Activated naive CD8-positive, alpha-beta T cell treated with anti-CD3 and anti-CD28 coated beads, Interleukin-2, amount 50 U/mL, for 16 hours (primary cell): ENCODE results near the gene KRAS.

Experiments used
- DNase-seq: peaks from one replicate; pipeline ENCODE4 v3.0.0-alpha.2; 2020; ENCODE audit warnings: low read depth, low spot score

Gene KRAS

DNA sequence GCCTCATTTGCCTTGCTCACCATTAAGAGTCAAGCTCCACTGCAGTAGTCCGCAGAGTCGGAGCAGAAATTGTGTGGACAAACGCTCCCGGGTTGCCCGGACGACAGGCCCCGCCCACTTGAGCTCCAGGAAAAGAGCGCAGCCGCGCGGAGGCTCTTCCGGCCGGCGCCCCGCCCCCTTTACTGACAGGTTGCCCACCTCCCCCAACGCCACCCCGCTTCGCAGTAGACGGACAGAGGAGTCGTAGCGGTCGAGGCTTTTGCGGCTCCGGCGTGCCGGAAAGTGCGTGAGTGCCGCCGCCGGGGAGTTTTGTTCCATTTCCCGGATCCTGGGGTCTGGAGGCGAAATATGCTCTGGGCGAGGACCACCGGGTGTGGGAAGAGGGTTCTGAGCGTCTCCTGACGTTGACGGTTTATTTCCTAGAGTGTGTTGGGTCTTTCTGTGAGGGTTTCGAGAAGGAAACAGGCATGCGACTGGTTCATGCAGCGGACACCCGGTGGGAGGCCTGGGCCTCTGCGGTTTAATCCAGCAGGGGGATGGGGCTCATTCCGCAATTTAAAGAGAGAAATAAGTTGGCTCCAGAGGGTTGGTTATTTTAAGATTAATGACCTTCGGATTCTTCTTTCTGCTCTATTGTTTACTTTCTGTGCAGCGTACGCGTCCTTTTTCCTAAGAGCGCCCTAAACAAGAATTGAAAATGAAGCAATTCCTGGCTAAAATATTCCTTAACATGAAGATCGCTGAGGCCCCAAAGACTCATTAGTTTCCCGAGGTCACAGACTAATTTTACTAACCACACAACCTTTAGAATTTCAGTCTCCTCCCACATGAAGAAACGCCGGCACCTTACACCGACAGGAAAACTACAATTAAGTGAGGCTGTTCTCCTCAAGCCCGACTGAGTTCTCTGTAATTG, 55.4 kb downstream of the KRAS start, which contains the start of the genes DNAI7 and ETFRF1:
DNAI7 (minus strand) TSS at position 105 of the 916 bp plus-strand sequence; CDS start at position 23, 82 bp downstream.
ETFRF1 (plus strand) TSS at position 182 of the 916 bp plus-strand sequence. CDS start 8,720 bp downstream, outside the sequence.
- DNase-seq: peak; percentile 90

DNA sequence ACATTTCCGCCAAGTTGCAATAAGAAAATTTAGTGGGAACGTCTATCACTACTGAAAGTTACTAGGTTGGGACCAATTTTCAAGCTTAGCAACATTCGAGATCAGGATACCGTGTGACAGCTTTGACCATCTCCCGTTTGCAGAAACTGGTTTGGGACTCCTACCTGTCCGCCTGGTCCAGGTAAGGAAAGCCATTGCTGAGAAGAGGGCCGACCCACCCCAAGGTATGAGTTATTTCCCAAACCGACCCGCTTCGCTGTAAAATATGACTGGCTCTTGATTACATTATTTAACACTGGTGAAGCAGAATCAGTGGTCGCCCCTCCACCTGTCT, 56.0 kb downstream of the KRAS start:
- no peak for DNase-seq

DNA sequence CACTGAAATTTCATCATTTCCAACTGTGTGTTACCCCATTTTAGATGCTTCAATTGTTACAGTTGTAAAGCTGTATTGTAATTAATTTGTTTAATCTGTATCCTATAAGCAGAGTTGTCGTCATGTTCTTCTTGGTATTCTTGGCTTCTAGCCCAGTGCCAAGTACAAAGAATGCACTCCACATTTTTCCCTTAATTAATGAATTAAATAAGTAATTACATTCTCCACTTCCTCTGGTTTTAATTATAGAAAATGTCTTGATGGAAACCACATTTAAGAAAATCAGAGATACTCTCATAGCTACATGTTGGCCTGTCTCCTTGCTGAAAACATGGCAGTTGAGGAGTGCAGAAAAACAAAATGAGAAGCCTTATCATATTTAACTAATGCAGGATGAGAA, 56.5 kb downstream of the KRAS start:
- DNase-seq: no peak

DNA sequence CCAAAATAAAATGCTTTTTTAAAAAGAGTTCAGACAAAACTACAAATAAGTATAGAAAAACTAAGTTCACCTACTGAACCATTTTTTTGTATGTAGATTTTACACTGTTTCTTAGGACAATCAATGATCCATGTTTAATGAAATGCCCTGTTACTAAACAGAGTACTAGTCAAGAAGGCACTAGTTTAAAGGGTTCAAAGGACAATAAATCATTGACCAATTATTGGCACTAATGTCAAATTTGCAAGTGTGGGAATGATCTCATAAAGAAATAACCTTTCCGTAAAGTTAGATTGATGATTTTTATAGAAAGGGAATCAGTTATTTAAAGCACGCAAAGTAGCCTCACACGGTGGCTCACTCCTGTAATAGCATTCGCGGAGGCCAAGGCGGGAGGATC, 59.9 kb downstream of the KRAS start:
- no peak for DNase-seq

DNA sequence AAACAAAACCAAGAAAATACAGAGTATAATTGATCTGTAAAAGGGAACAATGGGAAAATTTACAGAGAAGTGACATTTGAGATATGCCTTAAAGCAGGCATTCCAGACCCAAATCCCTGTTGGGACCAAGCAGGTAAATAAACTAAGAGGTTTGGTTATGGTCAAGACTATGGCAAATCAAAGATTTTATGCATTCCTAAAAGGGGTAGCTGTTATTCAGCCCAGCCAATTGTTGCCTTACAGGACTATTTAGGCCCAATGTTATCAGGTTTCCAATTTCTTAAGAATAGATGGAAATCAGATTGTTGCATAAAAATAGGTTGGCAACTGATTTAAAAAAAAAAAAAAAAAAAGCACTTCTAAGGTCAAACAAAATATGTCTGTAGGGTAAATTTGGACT, 61.1 kb downstream of the KRAS start:
- DNase-seq: no peak

DNA sequence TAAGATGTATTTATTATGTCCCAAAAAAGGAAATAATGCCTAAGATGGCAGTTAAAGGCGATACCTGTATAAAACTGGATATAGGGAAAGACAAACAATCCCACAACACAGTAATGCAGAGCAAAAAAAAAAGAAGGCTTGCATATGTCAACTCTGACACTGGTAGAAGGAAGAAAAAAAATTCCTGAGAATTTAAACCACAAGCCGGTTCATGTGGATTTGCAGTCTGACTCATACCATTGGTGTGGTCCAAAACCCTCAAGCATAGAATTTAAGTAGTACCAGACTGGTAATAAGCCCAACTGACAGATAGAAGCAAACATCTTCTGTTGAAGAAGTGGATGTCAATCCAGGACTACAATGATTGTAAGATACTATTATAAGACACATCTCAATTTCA, 62.9 kb downstream of the KRAS start:
- DNase-seq: no peak

DNA sequence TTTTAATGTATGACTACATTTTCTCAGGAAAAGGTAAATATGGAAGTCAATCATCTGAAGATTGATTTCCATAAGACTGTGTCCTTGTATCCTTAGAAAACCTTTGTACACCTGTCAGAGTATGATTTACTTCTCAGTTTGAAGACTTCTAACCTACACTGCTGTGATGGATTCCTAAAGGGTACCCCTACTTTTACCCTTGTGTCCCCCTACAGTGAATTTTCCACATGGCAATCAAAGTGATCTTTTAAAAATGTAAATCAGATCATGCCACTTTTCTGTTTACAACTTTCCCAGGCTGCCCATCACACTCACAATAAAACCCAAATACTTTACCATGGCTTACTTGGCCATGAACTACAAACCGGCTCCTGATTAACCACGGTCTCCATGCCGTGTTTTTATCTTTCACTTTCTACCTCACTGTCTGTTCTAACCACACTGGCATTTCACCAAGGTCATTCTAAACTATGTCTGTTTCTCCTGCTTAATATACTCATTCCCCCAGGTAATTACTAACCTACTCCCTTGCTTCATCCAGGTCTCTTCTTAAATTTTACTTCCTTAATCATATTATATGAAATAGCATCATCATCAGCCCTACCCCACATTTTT, 63.8 kb downstream of the KRAS start:
- DNase-seq: no peak

DNA sequence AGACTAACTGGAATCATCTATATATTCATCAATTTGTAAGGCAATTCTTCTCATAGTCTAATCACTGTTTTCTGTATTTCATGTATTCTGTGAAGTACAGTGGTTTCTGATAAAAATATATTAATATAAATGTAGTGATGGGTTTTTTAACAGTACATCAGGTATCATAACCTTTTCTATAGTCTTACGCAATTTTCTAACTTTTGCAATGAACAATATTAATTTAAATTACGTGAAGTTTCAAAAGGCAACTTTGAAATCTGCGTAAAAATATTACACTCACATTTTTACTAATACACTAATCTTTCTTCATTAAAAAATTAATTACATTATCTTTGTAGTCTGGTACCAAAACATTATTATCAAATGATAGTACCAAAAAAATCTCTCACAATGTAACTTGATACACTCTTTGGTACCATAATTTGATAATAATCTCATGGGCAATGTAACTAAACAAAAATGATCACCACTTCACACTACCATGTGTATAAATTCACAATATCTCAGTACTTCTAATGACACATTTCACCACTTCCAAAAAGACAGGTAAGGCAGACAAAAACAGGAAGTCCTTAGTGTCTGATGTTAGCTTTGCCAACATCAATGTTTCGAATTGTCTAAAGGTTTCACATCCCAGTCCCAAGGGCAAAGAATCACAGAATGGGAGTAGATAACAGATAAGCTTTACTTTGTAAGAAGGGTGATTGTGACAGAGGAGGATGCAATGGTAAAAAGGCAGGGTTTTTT, 64.5 kb downstream of the KRAS start:
- no peak for DNase-seq

DNA sequence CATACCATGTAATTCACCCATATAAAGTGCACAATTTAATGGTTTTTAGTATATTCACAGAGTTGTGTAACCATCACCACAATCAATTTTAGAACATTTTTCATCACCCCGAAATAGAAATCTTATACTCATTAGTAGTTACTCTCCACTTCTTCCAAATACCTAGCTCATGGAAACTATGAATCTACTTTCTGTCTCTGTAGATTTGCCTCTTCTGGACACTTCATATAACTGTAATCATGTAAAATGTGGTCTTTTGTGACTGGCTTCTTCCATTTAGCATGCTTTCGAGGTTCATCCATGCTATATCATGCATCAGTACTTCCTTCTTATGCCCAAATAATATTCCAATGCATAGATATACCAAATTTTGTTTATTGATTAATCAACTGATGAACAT, 66.6 kb downstream of the KRAS start:
- no peak for DNase-seq

DNA sequence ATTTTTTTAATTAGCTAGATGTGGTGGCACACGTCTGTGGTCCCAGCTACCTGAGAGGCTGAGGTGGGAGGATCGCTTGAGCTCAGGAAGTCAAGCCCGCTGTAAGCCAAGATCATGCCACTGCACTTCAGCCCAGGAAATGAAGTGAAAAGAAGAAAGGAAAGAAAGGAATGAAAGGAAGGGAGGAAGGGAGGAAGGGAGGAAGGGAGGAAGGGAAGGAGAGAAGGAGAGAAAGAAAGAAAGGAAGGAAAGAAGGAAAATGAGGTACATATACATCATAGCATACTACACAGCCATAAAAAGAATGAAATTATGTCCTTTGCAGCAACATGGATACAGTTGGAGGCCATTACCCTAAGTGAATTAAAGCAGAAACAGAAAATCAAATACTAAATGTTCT, 68.0 kb downstream of the KRAS start:
- no peak for DNase-seq

DNA sequence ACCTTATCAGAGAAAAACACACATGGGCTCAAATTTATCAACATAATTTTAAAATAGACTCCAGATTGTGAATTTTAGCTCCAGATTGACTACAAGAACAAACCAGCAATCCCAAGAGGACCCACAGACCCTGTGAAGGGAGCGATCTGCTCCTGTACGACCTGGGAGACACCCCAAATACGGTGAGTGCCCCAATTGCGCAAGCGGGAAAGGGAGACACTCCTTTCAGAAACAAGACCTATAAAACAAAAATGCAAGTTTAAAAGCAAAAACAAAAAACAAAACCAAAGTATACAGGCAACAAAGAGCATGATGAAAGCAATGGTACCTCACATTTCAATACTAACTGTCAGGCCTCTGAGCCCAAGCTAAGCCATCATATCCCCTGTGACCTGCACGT, 87.9 kb downstream of the KRAS start:
- no peak for DNase-seq

DNA sequence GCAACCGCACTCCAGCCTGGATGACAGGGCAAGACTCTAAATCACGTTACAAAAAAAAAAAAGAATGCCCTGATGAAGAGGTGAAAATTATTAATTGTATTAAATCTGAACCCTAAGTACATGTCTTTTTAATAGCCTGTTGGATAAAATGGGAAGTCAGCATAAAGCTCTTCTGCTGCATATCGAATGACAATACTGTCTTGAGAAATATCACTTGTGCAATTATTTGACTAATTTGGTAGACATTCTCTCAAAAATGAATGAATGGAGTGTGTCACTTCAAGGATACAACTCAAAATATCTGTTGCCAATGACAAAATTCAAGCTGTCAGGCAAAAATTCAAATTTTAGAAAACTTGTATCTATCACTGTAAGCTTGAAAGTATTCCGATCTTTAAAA, 94.7 kb downstream of the KRAS start:
- DNase-seq: no peak

DNA sequence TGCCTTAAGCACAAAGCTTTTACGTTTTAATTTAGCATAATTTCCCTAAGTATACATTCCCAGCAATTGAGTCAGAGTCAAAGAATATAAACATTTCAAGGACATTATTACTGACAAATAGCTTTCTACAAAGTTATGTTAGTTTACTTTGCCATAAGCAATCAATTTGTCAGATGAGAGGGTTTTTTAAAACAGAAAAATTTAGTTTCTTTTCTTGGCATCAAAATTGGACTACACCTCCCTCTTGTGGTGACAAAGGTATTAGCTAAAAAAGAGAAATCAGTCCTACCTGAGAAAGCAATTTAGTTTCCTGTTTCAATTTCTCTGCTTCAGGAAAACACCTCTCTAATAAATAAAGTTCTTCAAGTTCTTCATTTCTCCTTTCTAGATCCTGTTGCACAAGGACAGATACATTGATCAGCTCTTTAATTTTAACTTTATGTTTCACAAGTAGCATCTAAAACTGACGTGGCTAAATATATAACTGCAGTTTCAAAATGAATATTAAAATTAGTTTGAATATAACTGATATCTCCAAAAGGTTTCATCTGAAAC, 95.6 kb downstream of the KRAS start:
- no peak for DNase-seq
